GM19239 (cell line): ENCODE data around the gene ADAMTS18.
"Not testable (repeated sequence)": the region's sequence is repeated elsewhere in the genome, so short reads cannot be mapped to it uniquely, and the experiment has no call there.

Experiments used
- DNase-seq: peaks from one replicate; pipeline ENCODE4 v3.0.0; 2011; ENCODE audit warnings: low spot score; ENCODE audit not compliant: insufficient read length
- FAIRE-seq: peaks from 2 replicates; lab custom pipeline; 2011; peaks lifted over from hg19 to GRCh38; lab: Jason Lieb, UNC

ADAMTS18 gene

GRCh38 chr16:77298418-77299360 lies 136.1 kb downstream of the ADAMTS18 start:
- DNase-seq = no peak

GRCh38 chr16:77297996-77298395 lies 136.8 kb downstream of the ADAMTS18 start:
- DNase-seq (no peak), FAIRE-seq (no peak)

More at GRCh38 chr16:77298418-77299360, 136.1 kb downstream of the ADAMTS18 start:
- no peak for FAIRE-seq

GRCh38 chr16:77295896-77296295 lies 138.9 kb downstream of the ADAMTS18 start:
- no peak for DNase-seq
- FAIRE-seq = no peak

- FAIRE-seq = no peak
- no peak for DNase-seq
Measured at GRCh38 chr16:77290451-77291115, 144.3 kb downstream of the ADAMTS18 start.

GRCh38 chr16:77289331-77289809 lies 145.5 kb downstream of the ADAMTS18 start:
- FAIRE-seq = no peak
- DNase-seq = no peak

- DNase-seq (no peak), FAIRE-seq (no peak)
Measured at GRCh38 chr16:77288222-77288621, 146.6 kb downstream of the ADAMTS18 start.

- FAIRE-seq (no peak), DNase-seq (no peak)
Measured at GRCh38 chr16:77285676-77286075, 149.2 kb downstream of the ADAMTS18 start.

- DNase-seq (no peak), FAIRE-seq (no peak)
Measured at GRCh38 chr16:77282345-77282744, 152.5 kb downstream of the ADAMTS18 start.

GRCh38 chr16:77279316-77279715 lies 155.5 kb downstream of the ADAMTS18 start:
- FAIRE-seq, DNase-seq: not testable (repeated sequence)

- FAIRE-seq = no peak
Measured at GRCh38 chr16:77277571-77277970, 157.3 kb downstream of the ADAMTS18 start.

GRCh38 chr16:77277141-77277540 lies 157.7 kb downstream of the ADAMTS18 start:
- FAIRE-seq = no peak
- DNase-seq = no peak

More at GRCh38 chr16:77277571-77277970, 157.3 kb downstream of the ADAMTS18 start:
- no peak for DNase-seq

GRCh38 chr16:77276661-77277060 lies 158.2 kb downstream of the ADAMTS18 start:
- DNase-seq (no peak), FAIRE-seq (no peak)

GRCh38 chr16:77275303-77275702 lies 159.5 kb downstream of the ADAMTS18 start:
- FAIRE-seq, DNase-seq: not testable (repeated sequence)

GRCh38 chr16:77273815-77274214 lies 161.0 kb downstream of the ADAMTS18 start:
- FAIRE-seq (no peak), DNase-seq (no peak)

- FAIRE-seq (no peak), DNase-seq (no peak)
Measured at GRCh38 chr16:77271532-77272426, 163.1 kb downstream of the ADAMTS18 start.

- not testable (repeated sequence) for FAIRE-seq
Measured at GRCh38 chr16:77266185-77266584, 168.6 kb downstream of the ADAMTS18 start.

GRCh38 chr16:77262971-77263370 lies 171.9 kb downstream of the ADAMTS18 start:
- DNase-seq = no peak
- FAIRE-seq = no peak

More at GRCh38 chr16:77266185-77266584, 168.6 kb downstream of the ADAMTS18 start:
- not testable (repeated sequence) for DNase-seq

GRCh38 chr16:77250400-77250799 lies 184.4 kb downstream of the ADAMTS18 start:
- no peak for FAIRE-seq
- no peak for DNase-seq

- no peak for DNase-seq
- no peak for FAIRE-seq
Measured at GRCh38 chr16:77246150-77246549, 188.7 kb downstream of the ADAMTS18 start.

GRCh38 chr16:77242471-77242870 lies 192.4 kb downstream of the ADAMTS18 start:
- not testable (repeated sequence) for FAIRE-seq, DNase-seq
